Astrocyte (in vitro differentiated cells and primary cell): ENCODE measurements around the gene ITPK1. TPM values are rescaled to one million over a fixed set of nuclear protein-coding genes. Genes with fewer than 3 reads are reported as not detected.

Source experiments
- DNase-seq: peaks from one replicate; pipeline ENCODE4 v3.0.0-alpha.2; 2010; ENCODE audit warnings: low read depth
- FAIRE-seq: peaks from 2 replicates; lab custom pipeline; 2011; peaks lifted over from hg19 to GRCh38; lab: Jason Lieb, UNC
- H2AFZ ChIP-seq: 2 replicates; pipeline ENCODE4 v1.6.0; 2012; ENCODE audit warnings: low read depth, low read length, inconsistent platforms
- H3K27ac ChIP-seq: 2 replicates; pipeline ENCODE4 v1.5.1; 2011; ENCODE audit warnings: low read depth, low read length, inconsistent platforms
- H3K27me3 ChIP-seq: 2 replicates; pipeline ENCODE4 v1.6.0; 2011; ENCODE audit warnings: low read length, inconsistent platforms; ENCODE audit not compliant: insufficient read depth
- H3K36me3 ChIP-seq: 2 replicates; pipeline ENCODE4 v1.5.1; 2011; ENCODE audit warnings: low read length, inconsistent platforms; ENCODE audit not compliant: insufficient read depth
- H3K4me1 ChIP-seq: 2 replicates; pipeline ENCODE4 v1.5.1; 2011; ENCODE audit warnings: low read length, inconsistent platforms; ENCODE audit not compliant: insufficient read depth
- H3K4me2 ChIP-seq: 2 replicates; pipeline ENCODE4 v1.6.0; 2012; ENCODE audit warnings: low read length, inconsistent platforms
- H3K4me3 ChIP-seq: 2 replicates; pipeline ENCODE4 v1.5.1; 2011; ENCODE audit warnings: low read depth, mild to moderate bottlenecking, low read length, inconsistent platforms; ENCODE audit not compliant: insufficient read depth
- H3K79me2 ChIP-seq: 2 replicates; pipeline ENCODE4 v1.6.0; 2012; ENCODE audit warnings: mild to moderate bottlenecking, low read length, inconsistent platforms; ENCODE audit not compliant: insufficient read depth
- H3K9ac ChIP-seq: 2 replicates; pipeline ENCODE4 v1.6.0; 2012; ENCODE audit warnings: mild to moderate bottlenecking, low read length, inconsistent platforms
- H3K9me3 ChIP-seq: 2 replicates; pipeline ENCODE4 v1.5.1; 2012; ENCODE audit warnings: low read depth, mild to moderate bottlenecking, low read length, inconsistent platforms; ENCODE audit not compliant: insufficient read depth
- H4K20me1 ChIP-seq: 2 replicates; pipeline ENCODE4 v1.6.0; 2012; ENCODE audit warnings: low read length, inconsistent platforms; ENCODE audit not compliant: insufficient read depth
- H3K27ac Mint-ChIP-seq: one replicate; pipeline ENCODE4 v1.8.0; 2021; ENCODE audit warnings: mild to moderate bottlenecking, mixed read lengths; ENCODE audit not compliant: unreplicated experiment
- H3K27me3 Mint-ChIP-seq: one replicate; pipeline ENCODE4 v1.8.0; 2021; ENCODE audit warnings: low read depth, mixed read lengths; ENCODE audit not compliant: unreplicated experiment
- H3K36me3 Mint-ChIP-seq: one replicate; pipeline ENCODE4 v1.8.0; 2021; ENCODE audit warnings: low read depth, mixed read lengths; ENCODE audit not compliant: unreplicated experiment
- H3K4me1 Mint-ChIP-seq: one replicate; pipeline ENCODE4 v1.8.0; 2021; ENCODE audit warnings: low read depth, mixed read lengths; ENCODE audit not compliant: unreplicated experiment
- H3K4me3 Mint-ChIP-seq: one replicate; pipeline ENCODE4 v1.8.0; 2021; ENCODE audit warnings: mild to moderate bottlenecking, moderate library complexity, mixed read lengths; ENCODE audit not compliant: unreplicated experiment
- H3K9me3 Mint-ChIP-seq: one replicate; pipeline ENCODE4 v1.8.0; 2021; ENCODE audit warnings: mild to moderate bottlenecking, mixed read lengths; ENCODE audit not compliant: unreplicated experiment
- CTCF ChIP-seq: IDR thresholded peaks from 2 replicates; pipeline ENCODE4 v1.5.1; 2011; ENCODE audit warnings: low read depth, mild to moderate bottlenecking, inconsistent platforms, low read length, moderate library complexity; ENCODE audit not compliant: insufficient read depth
- EZH2 ChIP-seq: IDR thresholded peaks from 2 replicates; pipeline ENCODE4 v1.6.1; 2012; ENCODE audit warnings: mild to moderate bottlenecking, low read length, inconsistent platforms; ENCODE audit not compliant: insufficient read depth
- total RNA-seq: library from RNA; stranded (reverse); gene quantifications from 2 replicates; pipeline ENCODE4 v1.2.1, GENCODE V29; 2021

Gene ITPK1
- total RNA-seq, 1 donor from 2014 or later = 13.0 TPM

DNA sequence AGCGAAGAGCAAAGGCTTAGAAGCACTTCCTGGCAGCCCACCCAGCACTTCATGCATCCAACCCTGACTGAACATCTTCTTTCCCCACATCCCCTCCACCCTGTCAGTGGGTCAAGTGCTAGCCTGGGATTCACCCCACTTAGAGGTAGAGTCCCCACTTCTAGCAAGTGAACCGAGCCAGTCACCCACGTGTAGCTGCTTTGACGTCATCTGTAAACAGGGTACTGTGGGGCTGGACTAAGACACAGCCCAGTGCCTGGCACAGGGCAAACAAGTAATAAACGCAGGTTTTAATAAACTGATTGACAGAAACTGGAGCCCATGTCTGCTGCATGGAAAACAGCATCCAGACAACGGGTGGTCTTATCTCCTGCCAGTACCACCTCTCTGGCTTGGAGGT lies 61.7 kb downstream of the ITPK1 start:
- H3K36me3 Mint-ChIP-seq = no peaks in the 10 kb centered on the region
- no peak overlapping the region for H3K27ac Mint-ChIP-seq
- no peaks in the 10 kb centered on the region for H3K9me3 ChIP-seq
- peaks cover 18% of the 10 kb centered on the region for H3K27me3 ChIP-seq
- no peak overlapping the region for H3K4me3 Mint-ChIP-seq
- no peak overlapping the region for H3K27ac ChIP-seq
- H3K79me2 ChIP-seq = no peaks in the 10 kb centered on the region
- no peak overlapping the region for H2AFZ ChIP-seq
- H3K9ac ChIP-seq = no peak overlapping the region
- no peak overlapping the region for H3K4me2 ChIP-seq
- H3K4me1 Mint-ChIP-seq = peaks cover 20% of the 10 kb centered on the region
- no peaks in the 10 kb centered on the region for H3K36me3 ChIP-seq
- FAIRE-seq = no peak
- H3K4me3 ChIP-seq = no peak overlapping the region
- no peaks in the 10 kb centered on the region for H3K4me1 ChIP-seq
- H3K27me3 Mint-ChIP-seq = peaks cover 72% of the 10 kb centered on the region
- DNase-seq = no peak
- peaks cover 55% of the 10 kb centered on the region for H4K20me1 ChIP-seq
- peaks cover 5% of the 10 kb centered on the region for H3K9me3 Mint-ChIP-seq
- TF ChIP-seq EZH2 = no peak
- no peak for TF ChIP-seq CTCF

DNA sequence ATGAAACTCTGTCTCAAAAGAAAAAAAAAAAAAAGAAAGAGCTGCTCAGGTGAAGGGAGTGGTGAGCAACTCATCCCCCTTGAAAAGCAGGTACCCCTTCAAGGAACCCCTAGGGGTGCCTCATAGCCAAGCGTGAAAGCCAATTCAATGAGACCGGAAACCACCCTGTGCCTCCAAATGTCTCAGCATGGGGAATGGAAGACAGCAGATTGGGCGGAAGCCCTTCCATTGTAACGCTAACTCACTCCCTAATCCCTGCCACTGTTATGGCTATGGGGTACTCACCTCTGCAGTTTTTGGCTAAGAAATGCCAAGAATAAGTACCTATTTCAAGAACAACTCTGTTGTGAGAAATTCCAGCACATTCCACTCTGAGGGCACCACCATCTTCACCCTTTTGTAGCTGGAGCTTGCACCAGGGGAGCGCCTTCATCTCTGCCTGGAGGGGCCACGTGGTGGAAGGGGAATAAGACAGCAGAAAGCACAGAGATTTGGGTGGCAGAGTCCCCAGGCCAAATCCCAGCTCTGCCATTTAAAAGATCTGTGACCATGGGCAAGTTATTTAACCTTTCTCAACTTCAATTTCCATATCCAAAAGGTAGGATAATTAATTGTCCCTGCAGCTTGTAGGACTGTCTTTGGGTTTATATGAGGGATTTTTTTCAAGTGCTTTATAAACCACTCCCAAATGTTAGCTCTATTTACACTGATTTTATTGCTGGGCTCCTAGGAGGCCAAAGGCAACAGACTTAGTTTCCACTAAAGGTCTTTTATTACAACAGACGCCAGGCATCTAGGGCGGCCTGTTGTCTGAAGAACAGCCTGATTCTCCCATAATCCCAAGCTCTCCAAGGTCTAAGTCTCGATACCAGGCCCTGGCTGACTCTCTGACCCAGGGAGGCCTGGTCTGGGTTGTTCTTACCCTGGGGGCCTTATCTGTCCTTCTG lies 63.9 kb downstream of the ITPK1 start:
- H3K4me1 Mint-ChIP-seq = peaks cover 17% of the 10 kb centered on the region
- H3K4me3 Mint-ChIP-seq = no peak overlapping the region
- H3K79me2 ChIP-seq = no peaks in the 10 kb centered on the region
- DNase-seq = no peak
- peaks cover 80% of the 10 kb centered on the region for H3K27me3 Mint-ChIP-seq
- no peaks in the 10 kb centered on the region for H3K36me3 ChIP-seq
- peaks cover 27% of the 10 kb centered on the region for H3K27me3 ChIP-seq
- no peak overlapping the region for H3K9ac ChIP-seq
- no peak overlapping the region for H3K27ac Mint-ChIP-seq
- H3K36me3 Mint-ChIP-seq = no peaks in the 10 kb centered on the region
- H2AFZ ChIP-seq = no peak overlapping the region
- H3K9me3 Mint-ChIP-seq = peaks cover 5% of the 10 kb centered on the region
- no peak for FAIRE-seq
- TF ChIP-seq EZH2 (no peak), CTCF (no peak)
- H3K4me3 ChIP-seq = no peak overlapping the region
- peaks cover under 1% of the 10 kb centered on the region for H3K4me1 ChIP-seq
- H3K9me3 ChIP-seq = no peaks in the 10 kb centered on the region
- H3K4me2 ChIP-seq = no peak overlapping the region
- no peak overlapping the region for H3K27ac ChIP-seq
- peaks cover 60% of the 10 kb centered on the region for H4K20me1 ChIP-seq

- Mint-ChIP-seq H3K4me3 (no peak overlapping the region), H3K36me3 (no peaks in the 10 kb centered on the region), H3K9me3 (peaks cover 5% of the 10 kb centered on the region), H3K4me1 (peaks cover 20% of the 10 kb centered on the region), H3K27me3 (peaks cover 74% of the 10 kb centered on the region), H3K27ac (no peak overlapping the region)
- no peak overlapping the region for H3K4me3 ChIP-seq
- no peaks in the 10 kb centered on the region for H3K9me3 ChIP-seq
- H3K4me2 ChIP-seq = no peak overlapping the region
- no peak overlapping the region for H3K9ac ChIP-seq
- H3K27me3 ChIP-seq = peaks cover 27% of the 10 kb centered on the region
- TF ChIP-seq CTCF = no peak
- no peak for TF ChIP-seq EZH2
- FAIRE-seq = no peak
- peaks cover 11% of the 10 kb centered on the region for H3K4me1 ChIP-seq
- H3K27ac ChIP-seq = no peak overlapping the region
- no peaks in the 10 kb centered on the region for H3K79me2 ChIP-seq
- H3K36me3 ChIP-seq = no peaks in the 10 kb centered on the region
- DNase-seq = no peak
- no peak overlapping the region for H2AFZ ChIP-seq
- H4K20me1 ChIP-seq = peaks cover 65% of the 10 kb centered on the region
These were observed 65.0 kb downstream of the ITPK1 start for GRCh38 chr14:93050761-93051160.
